K562 (cell line): ENCODE measurements around the gene ZSCAN12. TPM values are rescaled to one million over a fixed set of nuclear protein-coding genes. Genes with fewer than 3 reads are reported as not detected.
A peak's percentile ranks its signal among the peaks of the same experiment; 100 is the strongest.

ENCODE experiments used
- CREB3L1 ChIP-seq: fragments of 450-650 bp; IDR thresholded peaks from 2 replicates; pipeline ENCODE4 v1.6.1; 2014; ENCODE audit warnings: low read depth, mild to moderate bottlenecking, moderate library complexity, borderline replicate concordance
- EHMT2 ChIP-seq: fragments of 450-650 bp; IDR thresholded peaks from 2 replicates; pipeline ENCODE4 v1.6.1; 2018; ENCODE audit warnings: antibody characterized with exemption
- ELK3 ChIP-seq: fragments of 450-650 bp; formaldehyde crosslinking; IDR thresholded peaks from 2 replicates; pipeline ENCODE4 v1.4.0; 2020; ENCODE audit warnings: mild to moderate bottlenecking
- GABPB1 ChIP-seq: sonication (generic); formaldehyde crosslinking; IDR thresholded peaks from 2 replicates; pipeline ENCODE4 v1.8.0; 2022; ENCODE audit warnings: mild to moderate bottlenecking, missing genetic modification reagents
- HDAC3 ChIP-seq: fragments of 450-650 bp; IDR thresholded peaks from 2 replicates; pipeline ENCODE4 v1.6.1; 2018; ENCODE audit warnings: borderline replicate concordance, mild to moderate bottlenecking, moderate library complexity; ENCODE audit not compliant: partially characterized antibody
- KLF13 ChIP-seq: fragments of 450-650 bp; IDR thresholded peaks from 2 replicates; pipeline ENCODE4 v1.6.1; 2016; ENCODE audit warnings: missing genetic modification characterization, low read depth, mild to moderate bottlenecking, missing compliant biosample characterization, moderate library complexity, borderline replicate concordance
- MYC ChIP-seq, 2 experiments: fragments of 250-450 bp in 1 of 2; sonication (Bioruptor Pico) in 1 of 2; IDR thresholded peaks; 2 replicates each; pipeline versions ENCODE4 v1.5.1 to v1.6.1; 2012 to 2021; ENCODE audit warnings: low read depth in 2 of 2, borderline replicate concordance in 1 of 2, improper control_type of control experiment in 1 of 2, low read length in 1 of 2, mild to moderate bottlenecking in 1 of 2, moderate library complexity in 1 of 2
- NR2C2 ChIP-seq, 2 experiments: fragments of 200-800 bp in 1 of 2; sonication (Bioruptor generic) in 1 of 2; sonication (generic) in 1 of 2; formaldehyde crosslinking in 1 of 2; IDR thresholded peaks; 2 replicates each; pipeline versions ENCODE4 v1.6.1 to v1.8.0; 2016 to 2022; ENCODE audit warnings: mild to moderate bottlenecking in 1 of 2, missing compliant biosample characterization in 1 of 2, missing genetic modification characterization in 1 of 2, missing genetic modification reagents in 1 of 2
- PKNOX1 ChIP-seq: fragments of 450-650 bp; IDR thresholded peaks from 2 replicates; pipeline ENCODE4 v1.6.1; 2016
- POLR2AphosphoS5 ChIP-seq: IDR thresholded peaks from 2 replicates; pipeline ENCODE4 v1.6.1; 2011; ENCODE audit warnings: mild to moderate bottlenecking, low read depth, low read length, moderate library complexity; ENCODE audit not compliant: control insufficient read depth, insufficient read depth
- POLR2H ChIP-seq: IDR thresholded peaks from 2 replicates; pipeline ENCODE4 v1.6.1; 2016; ENCODE audit warnings: missing genetic modification characterization, low read depth, mild to moderate bottlenecking, control low read depth, missing compliant biosample characterization, moderate library complexity
- SAFB ChIP-seq: fragments of 200-400 bp; formaldehyde crosslinking; IDR thresholded peaks from 2 replicates; pipeline ENCODE4 v1.6.1; 2017; ENCODE audit warnings: low read depth, low read length, borderline replicate concordance
- SPI1 ChIP-seq: IDR thresholded peaks from 2 replicates; pipeline ENCODE4 v1.6.1; 2011; ENCODE audit warnings: low read depth, low read length, control low read depth, borderline replicate concordance
- SREBF2 ChIP-seq: sonication (generic); formaldehyde crosslinking; IDR thresholded peaks from 2 replicates; pipeline ENCODE4 v1.4.0; 2020; ENCODE audit warnings: mild to moderate bottlenecking, missing genetic modification reagents
- ZBTB1 ChIP-seq: sonication (generic); formaldehyde crosslinking; IDR thresholded peaks from 2 replicates; pipeline ENCODE4 v1.8.1; 2023; ENCODE audit warnings: missing genetic modification reagents, low read depth, mild to moderate bottlenecking, borderline replicate concordance
- ZBTB11 ChIP-seq, 3 experiments: fragments of 200-800 bp in 1 of 3; fragments of 250-450 bp in 1 of 3; fragments of 450-650 bp in 1 of 3; sonication (Bioruptor Pico) in 1 of 3; sonication (Bioruptor generic) in 1 of 3; formaldehyde crosslinking in 1 of 3; IDR thresholded peaks; 2 replicates each; pipeline versions ENCODE4 v1.6.1 to v1.8.0; 2016 to 2022; ENCODE audit warnings: mild to moderate bottlenecking in 2 of 3, missing genetic modification characterization in 2 of 3, missing compliant biosample characterization in 1 of 3, moderate library complexity in 1 of 3
- ZNF57 ChIP-seq: fragments of 450-650 bp; formaldehyde crosslinking; IDR thresholded peaks from 2 replicates; pipeline ENCODE4 v1.4.0; 2020; ENCODE audit warnings: mild to moderate bottlenecking, moderate library complexity
- polyA plus RNA-seq, 8 experiments: library from polyadenylated mRNA; depleted of rRNA in 4 of 8; stranded (reverse) in 5 of 8; unstranded in 3 of 8; fragments of >200 nt; fragmentation: Nextera tagmentation in 2 of 8; fragmentation: Illumina TruSeq in 1 of 8; extraction: Ambion mirVana in 2 of 8; extraction: Trizol in 1 of 8; gene quantifications; 2 replicates each; pipeline versions ENCODE4 v1.2.1 to v1.2.3, GENCODE V29; 2011 to 2014; ENCODE audit warnings: inconsistent platforms in 1 of 8, missing spikeins in 1 of 8
- total RNA-seq, 7 experiments: library from RNA; depleted of rRNA in 6 of 7; stranded (reverse); fragments of >200 nt in 6 of 7; fragmentation: Illumina TruSeq in 2 of 7; extraction: Trizol in 2 of 7; gene quantifications; 2 replicates each; pipeline versions ENCODE4 v1.2.1 to v1.2.3, GENCODE V29; 2011 to 2021; ENCODE audit warnings: low replicate concordance in 1 of 7

Gene ZSCAN12
- total and polyA plus RNA-seq, 9 of the 15 experiments (the other 6 are each of a cell fraction or from before 2014, with no cell fraction given), result 2.5 to 19.6 (median 12.5) TPM

GRCh38 chr6:28399350-28400121 lies at the start of gene ZSCAN12 (continued):
- TF ChIP-seq MYC (IDR thresholded peaks at IDR 0.05; ENCODE audit: low read depth, low read length) (peak; percentile 92), MYC (CRISPR knock-in tag; IDR thresholded peaks at IDR 0.05; ENCODE audit: borderline replicate concordance, low read depth) (peak; percentile 74; the same call in 1 of the 2 replicates), PKNOX1 (peak; percentile 69), EHMT2 (peak; percentile 74), SREBF2 (no peak), POLR2H (tag) (peak; percentile 93), ZBTB1 (CRISPR knock-in tag) (peak; percentile 85; the same call in 1 of the 2 replicates), SPI1 (0 out of 2 replicates have a peak, but pooled peaks have one; percentile 40), GABPB1 (CRISPR knock-in tag) (peak; percentile 99), CREB3L1 (peak; percentile 94), SAFB (peak; percentile 19; the same call in 1 of the 2 replicates), POLR2AphosphoS5 (peak; percentile 96), KLF13 (peak; percentile 56; the same call in 1 of the 2 replicates), NR2C2 (CRISPR knock-in tag; IDR thresholded peaks at IDR 0.05) (peak; percentile 89), NR2C2 (tag; IDR thresholded peaks at IDR 0.05) (peak; percentile 97), ELK3 (CRISPR knock-in tag) (no peak), ZBTB11 (CRISPR knock-in tag; IDR thresholded peaks at IDR 0.05) (peak in 2 of 3 experiments; percentile 94 to 99; a peak in 4 of 6 replicates), HDAC3 (peak; percentile 80), ZNF57 (CRISPR knock-in tag) (0 out of 2 replicates have a peak, but pooled peaks have one; percentile 66)
